HG03108 (cell line): ENCODE data around the gene NCAM2.

Source experiments
- ATAC-seq: cut with Tn5 transposase; IDR thresholded peaks from one replicate; pipeline ENCODE4 v1.9.1; 2021; ENCODE audit warnings: moderate library complexity; ENCODE audit not compliant: unreplicated experiment

NCAM2 gene

GRCh38 chr21:20997636-20998455 is at the start of gene NCAM2:
NCAM2 (plus strand) TSS chr21:20998409.
- ATAC-seq, result no peak

GRCh38 chr21:20949884-20950283 is 48.3 kb upstream of the NCAM2 start:
- no peak for ATAC-seq

GRCh38 chr21:20965816-20966215 is 32.4 kb upstream of the NCAM2 start:
- ATAC-seq, result no peak

- no peak for ATAC-seq
Measured at GRCh38 chr21:20968391-20968790, 29.8 kb upstream of the NCAM2 start.

GRCh38 chr21:20970691-20971090 is 27.5 kb upstream of the NCAM2 start:
- no peak for ATAC-seq

- ATAC-seq, result no peak
Measured at GRCh38 chr21:20971296-20971921, 26.8 kb upstream of the NCAM2 start.

- no peak for ATAC-seq
Measured at GRCh38 chr21:20994790-20995189, 3.4 kb upstream of the NCAM2 start.

GRCh38 chr21:20996421-20997310 is 1.5 kb upstream of the NCAM2 start:
- ATAC-seq, result no peak

GRCh38 chr21:20997311-20997635 is 936 bp upstream of the NCAM2 start:
- ATAC-seq, result no peak

GRCh38 chr21:20998456-20998789 is 214 bp downstream of the NCAM2 start:
- ATAC-seq, result no peak

GRCh38 chr21:20998886-20999285 is 677 bp downstream of the NCAM2 start:
- no peak for ATAC-seq

GRCh38 chr21:20999659-21000058 is 1.4 kb downstream of the NCAM2 start:
- no peak for ATAC-seq

- ATAC-seq, result no peak
Measured at GRCh38 chr21:21000591-21001175, 2.5 kb downstream of the NCAM2 start.

- ATAC-seq, result no peak
Measured at GRCh38 chr21:21001591-21002100, 3.4 kb downstream of the NCAM2 start.

- no peak for ATAC-seq
Measured at GRCh38 chr21:21002153-21002552, 3.9 kb downstream of the NCAM2 start.

GRCh38 chr21:21003701-21004100 is 5.5 kb downstream of the NCAM2 start:
- ATAC-seq, result no peak

- ATAC-seq, result no peak
Measured at GRCh38 chr21:21007606-21008005, 9.4 kb downstream of the NCAM2 start.

- no peak for ATAC-seq
Measured at GRCh38 chr21:21010228-21010627, 12.0 kb downstream of the NCAM2 start.

- no peak for ATAC-seq
Measured at GRCh38 chr21:21010698-21011097, 12.5 kb downstream of the NCAM2 start.

GRCh38 chr21:21018821-21019220 is 20.6 kb downstream of the NCAM2 start:
- ATAC-seq, result no peak

- ATAC-seq, result no peak
Measured at GRCh38 chr21:21019681-21020080, 21.5 kb downstream of the NCAM2 start.
